HEK293T (cell line): ENCODE data around the gene NRTN.

ENCODE experiments used
- ARNT ChIP-seq: fragments of 450-650 bp; IDR thresholded peaks from 2 replicates; pipeline ENCODE4 v1.6.1; 2017; ENCODE audit warnings: mild to moderate bottlenecking
- BHLHE40 ChIP-seq: fragments of 450-650 bp; IDR thresholded peaks from 2 replicates; pipeline ENCODE4 v1.6.1; 2016; ENCODE audit warnings: mild to moderate bottlenecking, moderate library complexity, borderline replicate concordance
- ELF4 ChIP-seq: fragments of 450-650 bp; IDR thresholded peaks from 2 replicates; pipeline ENCODE4 v1.6.1; 2017; ENCODE audit warnings: antibody characterized with exemption
- FOXA1 ChIP-seq: fragments of 450-650 bp; IDR thresholded peaks from 2 replicates; pipeline ENCODE4 v1.6.1; 2016; ENCODE audit warnings: mild to moderate bottlenecking
- FOXK2 ChIP-seq: fragments of 450-650 bp; IDR thresholded peaks from 2 replicates; pipeline ENCODE4 v1.6.1; 2016; ENCODE audit warnings: mild to moderate bottlenecking
- HDGF ChIP-seq: fragments of 450-650 bp; IDR thresholded peaks from 2 replicates; pipeline ENCODE4 v1.6.1; 2017; ENCODE audit warnings: antibody characterized with exemption, borderline replicate concordance
- SP1 ChIP-seq: fragments of 450-650 bp; IDR thresholded peaks from 2 replicates; pipeline ENCODE4 v1.6.1; 2017
- SUZ12 ChIP-seq: fragments of 450-650 bp; IDR thresholded peaks from 2 replicates; pipeline ENCODE4 v1.6.1; 2016; ENCODE audit warnings: mild to moderate bottlenecking
- ZNF384 ChIP-seq: fragments of 450-650 bp; IDR thresholded peaks from 2 replicates; pipeline ENCODE4 v1.6.1; 2016
- TF ChIP-seq, protein P1 (sequence below): fragments of 450-650 bp; IDR thresholded peaks from 2 replicates; pipeline ENCODE4 v1.6.1; 2016

DNA sequence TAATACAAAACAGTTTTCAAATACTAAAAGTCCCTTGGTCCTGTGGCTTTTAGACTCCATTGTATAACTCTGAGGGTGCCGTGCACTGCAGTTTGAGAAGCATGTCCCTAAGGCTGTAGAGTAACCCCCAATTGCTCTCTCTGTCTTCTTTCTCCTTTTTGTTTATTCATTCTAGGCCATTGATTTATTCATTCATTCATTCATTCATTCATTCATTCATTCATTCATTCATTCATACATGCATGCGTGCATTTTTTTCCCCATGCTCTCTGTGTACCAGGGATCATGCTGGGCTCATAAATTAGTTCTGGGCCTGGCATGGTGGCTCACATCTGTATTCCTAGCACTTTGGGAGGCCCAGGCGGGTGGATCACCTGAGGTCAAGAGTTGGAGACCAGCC is 39.6 kb upstream of the NRTN start:
- TF ChIP-seq ELF4 (no peak), BHLHE40 (no peak), SUZ12 (no peak), FOXK2 (no peak), FOXA1 (no peak), ZNF384 (no peak), SP1 (no peak), HDGF (no peak), ARNT (no peak)
- TF ChIP-seq, protein P1, sequence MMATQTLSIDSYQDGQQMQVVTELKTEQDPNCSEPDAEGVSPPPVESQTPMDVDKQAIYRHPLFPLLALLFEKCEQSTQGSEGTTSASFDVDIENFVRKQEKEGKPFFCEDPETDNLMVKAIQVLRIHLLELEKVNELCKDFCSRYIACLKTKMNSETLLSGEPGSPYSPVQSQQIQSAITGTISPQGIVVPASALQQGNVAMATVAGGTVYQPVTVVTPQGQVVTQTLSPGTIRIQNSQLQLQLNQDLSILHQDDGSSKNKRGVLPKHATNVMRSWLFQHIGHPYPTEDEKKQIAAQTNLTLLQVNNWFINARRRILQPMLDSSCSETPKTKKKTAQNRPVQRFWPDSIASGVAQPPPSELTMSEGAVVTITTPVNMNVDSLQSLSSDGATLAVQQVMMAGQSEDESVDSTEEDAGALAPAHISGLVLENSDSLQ: no peak
